Lower leg skin (tissue), 3 donors: Measurements from ENCODE around the gene TPO.

ENCODE experiments used
- POLR2A ChIP-seq, 2 donors: fragments of 450-650 bp; IDR thresholded peaks; one replicate each; pipeline ENCODE4 v1.6.1; 2016 to 2017; ENCODE audit warnings: antibody characterized with exemption in 2 of 2, mild to moderate bottlenecking in 1 of 2, moderate library complexity in 1 of 2
- TF ChIP-seq, protein P1 (sequence below), 3 donors: fragments of 450-650 bp; IDR thresholded peaks; one replicate each; pipeline ENCODE4 v1.5.1; 2016; ENCODE audit warnings: antibody characterized with exemption in 3 of 3, mild to moderate bottlenecking in 3 of 3, moderate library complexity in 2 of 3

DNA sequence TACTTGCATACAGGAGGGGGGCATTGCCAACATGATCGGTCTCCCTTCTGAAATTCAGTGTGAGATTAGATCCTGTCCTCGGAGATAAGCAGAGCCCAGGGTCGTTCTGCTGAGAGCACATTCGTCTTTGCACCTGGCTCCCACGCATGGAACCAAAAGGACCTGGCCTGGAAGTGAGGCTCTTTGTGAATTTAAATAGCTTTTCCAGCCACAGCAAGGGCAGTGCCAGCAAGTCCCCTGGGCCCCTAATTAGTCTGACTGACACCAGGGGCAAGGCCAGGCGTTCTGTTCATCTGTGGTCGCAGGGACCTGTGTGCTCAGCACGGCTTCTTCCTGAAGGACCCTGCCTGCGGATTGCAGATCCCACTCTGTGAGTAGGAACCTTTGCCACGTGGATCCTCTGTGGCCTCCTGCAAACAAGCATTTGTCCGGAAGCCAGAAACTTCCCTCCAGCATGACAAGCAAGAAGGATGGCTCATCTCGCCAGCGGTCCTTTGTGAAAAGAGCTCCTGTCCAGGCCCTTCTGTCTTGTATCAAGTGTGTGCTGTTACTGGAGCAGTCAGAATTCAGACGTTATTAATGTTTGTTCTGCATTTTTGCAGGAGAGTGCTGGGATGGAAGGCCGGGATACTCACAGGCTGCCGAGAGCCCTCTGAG is 128.7 kb downstream of the TPO start:
- TF ChIP-seq, protein P1, sequence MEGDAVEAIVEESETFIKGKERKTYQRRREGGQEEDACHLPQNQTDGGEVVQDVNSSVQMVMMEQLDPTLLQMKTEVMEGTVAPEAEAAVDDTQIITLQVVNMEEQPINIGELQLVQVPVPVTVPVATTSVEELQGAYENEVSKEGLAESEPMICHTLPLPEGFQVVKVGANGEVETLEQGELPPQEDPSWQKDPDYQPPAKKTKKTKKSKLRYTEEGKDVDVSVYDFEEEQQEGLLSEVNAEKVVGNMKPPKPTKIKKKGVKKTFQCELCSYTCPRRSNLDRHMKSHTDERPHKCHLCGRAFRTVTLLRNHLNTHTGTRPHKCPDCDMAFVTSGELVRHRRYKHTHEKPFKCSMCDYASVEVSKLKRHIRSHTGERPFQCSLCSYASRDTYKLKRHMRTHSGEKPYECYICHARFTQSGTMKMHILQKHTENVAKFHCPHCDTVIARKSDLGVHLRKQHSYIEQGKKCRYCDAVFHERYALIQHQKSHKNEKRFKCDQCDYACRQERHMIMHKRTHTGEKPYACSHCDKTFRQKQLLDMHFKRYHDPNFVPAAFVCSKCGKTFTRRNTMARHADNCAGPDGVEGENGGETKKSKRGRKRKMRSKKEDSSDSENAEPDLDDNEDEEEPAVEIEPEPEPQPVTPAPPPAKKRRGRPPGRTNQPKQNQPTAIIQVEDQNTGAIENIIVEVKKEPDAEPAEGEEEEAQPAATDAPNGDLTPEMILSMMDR (IDR thresholded peaks at IDR 0.05): no peak
- TF ChIP-seq POLR2A (IDR thresholded peaks at IDR 0.05): no peak
